ENCODE results near the gene SERINC5. TPM values are rescaled to one million over a fixed set of nuclear protein-coding genes. Genes with fewer than 3 reads are reported as not detected.

SERINC5 gene
- total RNA-seq, 1 donor from 2014 or later = 57.3 TPM

DNA sequence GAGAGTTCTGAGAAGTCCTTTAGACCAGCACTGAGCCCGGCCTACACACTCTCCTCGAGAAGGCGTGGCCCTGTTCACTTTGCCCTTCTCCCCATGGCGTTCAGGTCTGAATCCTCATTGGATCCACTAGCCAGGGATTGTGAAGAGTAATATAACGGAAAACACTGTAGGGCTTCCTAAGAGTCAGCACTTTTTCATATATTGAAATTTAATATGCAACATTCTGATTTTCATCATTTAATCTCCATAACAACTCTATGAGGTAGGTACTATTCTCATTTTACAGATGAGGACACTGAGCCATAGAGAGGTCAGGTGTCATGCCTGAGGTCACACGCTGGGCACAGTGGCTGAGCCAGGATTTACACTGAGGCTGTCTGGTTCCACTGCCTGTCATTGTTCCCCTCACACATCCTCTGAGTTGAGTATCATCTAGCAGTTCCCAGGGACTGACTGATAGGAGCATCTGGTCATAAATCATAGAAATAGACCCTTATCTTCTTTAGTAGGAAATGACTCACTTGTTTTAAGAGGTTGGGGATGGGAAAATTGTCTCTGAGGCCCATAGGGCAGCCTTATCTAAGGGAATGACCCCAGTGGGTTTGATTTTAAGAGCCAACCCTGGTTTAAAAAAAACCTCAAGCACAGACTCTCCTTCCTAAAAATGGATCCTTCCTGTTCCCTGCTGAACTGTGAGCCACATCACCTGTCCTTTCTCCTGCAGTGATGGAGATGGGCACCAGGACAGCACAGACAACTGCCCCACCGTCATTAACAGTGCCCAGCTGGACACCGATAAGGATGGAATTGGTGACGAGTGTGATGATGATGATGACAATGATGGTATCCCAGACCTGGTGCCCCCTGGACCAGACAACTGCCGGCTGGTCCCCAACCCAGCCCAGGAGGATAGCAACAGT lies 179.5 kb downstream of the SERINC5 start:
- Mint-ChIP-seq H3K36me3 (ENCODE audit: low read depth, unreplicated experiment) (no peaks in the 10 kb centered on the region), H3K27me3 (ENCODE audit: low read depth, unreplicated experiment) (peaks cover 9% of the 10 kb centered on the region), H3K4me3 (ENCODE audit: unreplicated experiment) (no peak overlapping the region), H3K27ac (ENCODE audit: unreplicated experiment) (no peak overlapping the region), H3K9me3 (ENCODE audit: unreplicated experiment) (no peaks in the 10 kb centered on the region), H3K4me1 (ENCODE audit: low read depth, unreplicated experiment) (peaks cover 1% of the 10 kb centered on the region)
- no peak overlapping the region for H3K27ac ChIP-seq (ENCODE audit: low read depth, low read length)
- FAIRE-seq = no peak
- no peaks in the 10 kb centered on the region for H3K36me3 ChIP-seq (ENCODE audit: insufficient read depth, low read length)
- H3K79me2 ChIP-seq (ENCODE audit: insufficient read depth, low read length) = no peaks in the 10 kb centered on the region
- no peak overlapping the region for H3K4me3 ChIP-seq (ENCODE audit: insufficient read depth, low read depth, low read length)
- no peak overlapping the region for H3K9ac ChIP-seq (ENCODE audit: low read length)
- H4K20me1 ChIP-seq (ENCODE audit: insufficient read depth, low read length) = no peaks in the 10 kb centered on the region
- TF ChIP-seq, protein P1, sequence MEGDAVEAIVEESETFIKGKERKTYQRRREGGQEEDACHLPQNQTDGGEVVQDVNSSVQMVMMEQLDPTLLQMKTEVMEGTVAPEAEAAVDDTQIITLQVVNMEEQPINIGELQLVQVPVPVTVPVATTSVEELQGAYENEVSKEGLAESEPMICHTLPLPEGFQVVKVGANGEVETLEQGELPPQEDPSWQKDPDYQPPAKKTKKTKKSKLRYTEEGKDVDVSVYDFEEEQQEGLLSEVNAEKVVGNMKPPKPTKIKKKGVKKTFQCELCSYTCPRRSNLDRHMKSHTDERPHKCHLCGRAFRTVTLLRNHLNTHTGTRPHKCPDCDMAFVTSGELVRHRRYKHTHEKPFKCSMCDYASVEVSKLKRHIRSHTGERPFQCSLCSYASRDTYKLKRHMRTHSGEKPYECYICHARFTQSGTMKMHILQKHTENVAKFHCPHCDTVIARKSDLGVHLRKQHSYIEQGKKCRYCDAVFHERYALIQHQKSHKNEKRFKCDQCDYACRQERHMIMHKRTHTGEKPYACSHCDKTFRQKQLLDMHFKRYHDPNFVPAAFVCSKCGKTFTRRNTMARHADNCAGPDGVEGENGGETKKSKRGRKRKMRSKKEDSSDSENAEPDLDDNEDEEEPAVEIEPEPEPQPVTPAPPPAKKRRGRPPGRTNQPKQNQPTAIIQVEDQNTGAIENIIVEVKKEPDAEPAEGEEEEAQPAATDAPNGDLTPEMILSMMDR (IDR thresholded peaks at IDR 0.05; ENCODE audit: insufficient read depth, low read depth, low read length) = no peak
- TF ChIP-seq EZH2 (IDR thresholded peaks at IDR 0.05; ENCODE audit: insufficient read depth, low read length) = no peak
- H3K9me3 ChIP-seq (ENCODE audit: insufficient read depth, low read depth, low read length) = no peaks in the 10 kb centered on the region
- H3K4me1 ChIP-seq (ENCODE audit: insufficient read depth, low read length) = peaks cover 8% of the 10 kb centered on the region
- no peaks in the 10 kb centered on the region for H3K27me3 ChIP-seq (ENCODE audit: insufficient read depth, low read length)
- peak; percentile 11 for DNase-seq (ENCODE audit: low read depth)
- no peak overlapping the region for H3K4me2 ChIP-seq (ENCODE audit: low read length)
- no peak overlapping the region for H2AFZ ChIP-seq (ENCODE audit: low read depth, low read length)

DNA sequence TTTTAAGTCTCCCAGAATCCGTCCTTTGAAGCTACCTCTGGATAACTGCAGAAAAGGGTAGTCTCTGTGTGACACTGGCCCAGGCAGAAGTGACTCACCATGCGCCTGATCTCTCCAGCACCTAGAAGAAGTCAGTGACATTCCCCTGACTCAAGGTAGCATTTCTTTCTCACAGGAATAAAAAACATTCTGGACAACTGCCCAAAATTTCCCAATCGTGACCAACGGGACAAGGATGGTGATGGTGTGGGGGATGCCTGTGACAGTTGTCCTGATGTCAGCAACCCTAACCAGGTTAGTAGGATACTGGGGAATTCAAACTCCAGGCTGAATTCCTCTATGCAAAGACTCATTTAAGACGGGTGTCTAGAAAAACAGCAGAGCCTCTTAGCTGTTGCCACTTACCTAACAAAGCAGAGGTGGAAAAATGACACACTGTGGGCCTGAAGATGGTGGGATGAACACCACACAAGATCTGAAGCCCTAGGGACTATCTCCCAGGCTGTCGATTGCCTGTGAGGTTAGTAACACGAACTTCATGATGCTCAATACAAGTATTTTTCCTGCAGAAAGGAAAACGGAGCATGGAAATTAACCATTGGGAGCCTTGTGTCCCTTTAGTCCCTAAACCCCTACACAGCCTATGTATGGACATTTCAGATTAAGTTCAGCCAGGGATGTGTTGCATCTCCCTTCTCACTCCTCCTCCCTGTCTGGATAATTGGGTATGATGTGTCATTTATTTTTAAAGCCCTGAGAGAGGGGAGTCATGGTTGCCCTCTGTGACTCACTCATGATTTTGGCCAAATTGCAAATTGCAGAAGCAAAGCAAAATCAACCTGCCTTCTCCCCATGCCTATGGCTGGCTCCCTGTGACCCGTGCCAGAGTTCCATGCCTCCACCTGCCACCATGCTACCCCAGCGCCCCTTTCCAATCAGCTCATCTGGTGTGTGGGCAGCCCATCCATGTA lies 183.5 kb downstream of the SERINC5 start:
- DNase-seq (ENCODE audit: low read depth) (peak; percentile 7), FAIRE-seq (no peak)
- no peak overlapping the region for H3K4me3 ChIP-seq (ENCODE audit: insufficient read depth, low read depth, low read length)
- H2AFZ ChIP-seq (ENCODE audit: low read depth, low read length) = no peak overlapping the region
- H3K4me1 ChIP-seq (ENCODE audit: insufficient read depth, low read length) = peaks cover 8% of the 10 kb centered on the region
- no peaks in the 10 kb centered on the region for H3K36me3 Mint-ChIP-seq (ENCODE audit: low read depth, unreplicated experiment)
- no peak overlapping the region for H3K4me3 Mint-ChIP-seq (ENCODE audit: unreplicated experiment)
- H3K9me3 ChIP-seq (ENCODE audit: insufficient read depth, low read depth, low read length) = no peaks in the 10 kb centered on the region
- no peaks in the 10 kb centered on the region for H4K20me1 ChIP-seq (ENCODE audit: insufficient read depth, low read length)
- H3K79me2 ChIP-seq (ENCODE audit: insufficient read depth, low read length) = no peaks in the 10 kb centered on the region
- H3K27me3 Mint-ChIP-seq (ENCODE audit: low read depth, unreplicated experiment) = peaks cover 4% of the 10 kb centered on the region
- H3K36me3 ChIP-seq (ENCODE audit: insufficient read depth, low read length) = no peaks in the 10 kb centered on the region
- no peak for TF ChIP-seq EZH2 (IDR thresholded peaks at IDR 0.05; ENCODE audit: insufficient read depth, low read length)
- peak overlapping the region; percentile 8 for H3K4me2 ChIP-seq (ENCODE audit: low read length)
- no peak overlapping the region for H3K9ac ChIP-seq (ENCODE audit: low read length)
- H3K27ac Mint-ChIP-seq (ENCODE audit: unreplicated experiment) = no peak overlapping the region
- H3K27ac ChIP-seq (ENCODE audit: low read depth, low read length) = no peak overlapping the region
- no peaks in the 10 kb centered on the region for H3K9me3 Mint-ChIP-seq (ENCODE audit: unreplicated experiment)
- H3K4me1 Mint-ChIP-seq (ENCODE audit: low read depth, unreplicated experiment) = peaks cover 1% of the 10 kb centered on the region
- no peaks in the 10 kb centered on the region for H3K27me3 ChIP-seq (ENCODE audit: insufficient read depth, low read length)

DNA sequence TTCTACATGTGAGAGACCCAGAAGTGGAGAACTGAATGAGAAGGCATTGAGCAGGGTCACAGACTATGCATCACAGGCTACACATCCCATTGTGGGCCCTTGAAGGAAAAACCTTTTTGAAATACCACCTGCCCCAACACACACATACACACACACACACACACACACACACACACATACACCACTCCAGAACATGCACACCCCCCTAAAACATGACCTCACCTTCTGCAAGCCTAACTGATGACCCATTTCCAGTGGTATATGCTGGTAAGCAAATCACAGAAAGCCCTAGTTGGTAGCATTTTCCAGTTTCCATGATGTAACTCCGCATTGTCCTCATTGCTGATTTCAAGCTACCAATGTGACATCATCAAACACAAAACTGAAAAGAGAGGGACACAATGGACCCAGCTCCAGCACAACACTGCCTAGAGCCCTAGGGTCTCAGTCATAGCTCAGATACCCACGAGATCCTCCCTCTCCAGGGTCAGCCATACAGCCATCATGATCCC lies 184.3 kb downstream of the SERINC5 start:
- TF ChIP-seq, protein P1 (IDR thresholded peaks at IDR 0.05; ENCODE audit: insufficient read depth, low read depth, low read length) = no peak
- TF ChIP-seq EZH2 (IDR thresholded peaks at IDR 0.05; ENCODE audit: insufficient read depth, low read length) = no peak
- no peaks in the 10 kb centered on the region for H3K36me3 ChIP-seq (ENCODE audit: insufficient read depth, low read length)
- peaks cover 4% of the 10 kb centered on the region for H3K27me3 Mint-ChIP-seq (ENCODE audit: low read depth, unreplicated experiment)
- FAIRE-seq (no peak), DNase-seq (ENCODE audit: low read depth) (no peak)
- H3K27ac ChIP-seq (ENCODE audit: low read depth, low read length) = no peak overlapping the region
- H3K4me3 Mint-ChIP-seq (ENCODE audit: unreplicated experiment) = no peak overlapping the region
- H3K4me1 ChIP-seq (ENCODE audit: insufficient read depth, low read length) = peaks cover 8% of the 10 kb centered on the region
- no peaks in the 10 kb centered on the region for H3K27me3 ChIP-seq (ENCODE audit: insufficient read depth, low read length)
- H2AFZ ChIP-seq (ENCODE audit: low read depth, low read length) = no peak overlapping the region
- no peak overlapping the region for H3K9ac ChIP-seq (ENCODE audit: low read length)
- H3K79me2 ChIP-seq (ENCODE audit: insufficient read depth, low read length) = no peaks in the 10 kb centered on the region
- no peaks in the 10 kb centered on the region for H3K36me3 Mint-ChIP-seq (ENCODE audit: low read depth, unreplicated experiment)
- no peaks in the 10 kb centered on the region for H3K9me3 ChIP-seq (ENCODE audit: insufficient read depth, low read depth, low read length)
- no peak overlapping the region for H3K4me3 ChIP-seq (ENCODE audit: insufficient read depth, low read depth, low read length)
- H3K4me1 Mint-ChIP-seq (ENCODE audit: low read depth, unreplicated experiment) = peaks cover 1% of the 10 kb centered on the region
- no peak overlapping the region for H3K4me2 ChIP-seq (ENCODE audit: low read length)
- no peaks in the 10 kb centered on the region for H4K20me1 ChIP-seq (ENCODE audit: insufficient read depth, low read length)
- H3K9me3 Mint-ChIP-seq (ENCODE audit: unreplicated experiment) = no peaks in the 10 kb centered on the region
- H3K27ac Mint-ChIP-seq (ENCODE audit: unreplicated experiment) = no peak overlapping the region

Measured in astrocyte (in vitro differentiated cells and primary cell).